ENCODE results near the gene NDUFB7.

The NDUFB7 gene

DNA sequence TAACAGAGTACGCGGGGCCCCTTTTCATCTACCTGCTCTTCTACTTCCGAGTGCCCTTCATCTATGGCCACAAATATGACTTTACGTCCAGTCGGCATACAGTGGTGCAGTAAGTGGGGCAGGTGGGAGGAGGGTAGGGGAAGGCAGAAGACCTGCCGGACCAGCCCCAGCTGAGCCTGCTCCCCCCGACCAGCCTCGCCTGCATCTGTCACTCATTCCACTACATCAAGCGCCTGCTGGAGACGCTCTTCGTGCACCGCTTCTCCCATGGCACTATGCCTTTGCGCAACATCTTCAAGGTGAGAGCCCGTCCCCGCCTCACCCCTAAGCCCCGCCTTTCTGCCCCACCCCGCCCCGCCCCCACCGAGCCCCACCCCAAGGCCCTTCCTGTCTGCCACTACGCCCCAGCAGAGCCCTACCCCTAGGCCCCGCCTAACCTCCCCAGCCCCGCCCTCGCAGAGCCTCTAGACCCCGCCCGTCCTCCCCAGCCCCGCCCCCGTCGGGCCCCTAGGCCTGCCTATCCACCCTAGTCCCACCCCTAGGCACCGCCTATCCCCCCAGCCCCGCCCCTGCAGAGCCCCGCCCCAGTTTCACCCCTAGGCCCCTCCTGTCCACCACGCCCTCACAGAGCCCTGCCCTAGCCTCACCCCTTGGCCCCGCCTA lies 7.7 kb downstream of the NDUFB7 start:
- H3K9me2 ChIP-seq (replicated peaks; ENCODE audit: insufficient read depth, low read length), result no peaks in the 10 kb centered on the region
- H3K27ac ChIP-seq (ENCODE audit: low read length), result no peak overlapping the region
- no peak overlapping the region for H3K4me2 ChIP-seq (ENCODE audit: low read depth, low read length)
- no peak overlapping the region for H2AFZ ChIP-seq (ENCODE audit: low read length)
- H3K9ac ChIP-seq (ENCODE audit: low read length), result no peak overlapping the region
- DNase-seq, result no peak
- no peaks in the 10 kb centered on the region for H3K36me3 ChIP-seq (replicated peaks; ENCODE audit: insufficient read depth, low read length)
- no peaks in the 10 kb centered on the region for H4K20me1 ChIP-seq (ENCODE audit: insufficient read depth, low read length)
- H3F3A ChIP-seq (ENCODE audit: insufficient read depth, low read length), result no peaks in the 10 kb centered on the region
- H3K27me3 ChIP-seq (replicated peaks; ENCODE audit: insufficient read depth, low read length), result no peaks in the 10 kb centered on the region
- TF ChIP-seq EZH2phosphoT487 (IDR thresholded peaks at IDR 0.05; ENCODE audit: low read length) (no peak), EZH2 (optimal IDR thresholded peaks at IDR 0.05; ENCODE audit: low read depth, low read length) (no peak)
- TF ChIP-seq, protein P1, sequence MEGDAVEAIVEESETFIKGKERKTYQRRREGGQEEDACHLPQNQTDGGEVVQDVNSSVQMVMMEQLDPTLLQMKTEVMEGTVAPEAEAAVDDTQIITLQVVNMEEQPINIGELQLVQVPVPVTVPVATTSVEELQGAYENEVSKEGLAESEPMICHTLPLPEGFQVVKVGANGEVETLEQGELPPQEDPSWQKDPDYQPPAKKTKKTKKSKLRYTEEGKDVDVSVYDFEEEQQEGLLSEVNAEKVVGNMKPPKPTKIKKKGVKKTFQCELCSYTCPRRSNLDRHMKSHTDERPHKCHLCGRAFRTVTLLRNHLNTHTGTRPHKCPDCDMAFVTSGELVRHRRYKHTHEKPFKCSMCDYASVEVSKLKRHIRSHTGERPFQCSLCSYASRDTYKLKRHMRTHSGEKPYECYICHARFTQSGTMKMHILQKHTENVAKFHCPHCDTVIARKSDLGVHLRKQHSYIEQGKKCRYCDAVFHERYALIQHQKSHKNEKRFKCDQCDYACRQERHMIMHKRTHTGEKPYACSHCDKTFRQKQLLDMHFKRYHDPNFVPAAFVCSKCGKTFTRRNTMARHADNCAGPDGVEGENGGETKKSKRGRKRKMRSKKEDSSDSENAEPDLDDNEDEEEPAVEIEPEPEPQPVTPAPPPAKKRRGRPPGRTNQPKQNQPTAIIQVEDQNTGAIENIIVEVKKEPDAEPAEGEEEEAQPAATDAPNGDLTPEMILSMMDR (IDR thresholded peaks at IDR 0.05; ENCODE audit: low read length), result no peak
- no peaks in the 10 kb centered on the region for H3K4me1 ChIP-seq (ENCODE audit: low read length)
- no peaks in the 10 kb centered on the region for H3K9me3 ChIP-seq (replicated peaks; ENCODE audit: insufficient read depth, low read length)
- peaks cover 20% of the 10 kb centered on the region for H3K79me2 ChIP-seq (ENCODE audit: low read length)
- H3K4me3 ChIP-seq (ENCODE audit: low read length), result no peak overlapping the region

DNA sequence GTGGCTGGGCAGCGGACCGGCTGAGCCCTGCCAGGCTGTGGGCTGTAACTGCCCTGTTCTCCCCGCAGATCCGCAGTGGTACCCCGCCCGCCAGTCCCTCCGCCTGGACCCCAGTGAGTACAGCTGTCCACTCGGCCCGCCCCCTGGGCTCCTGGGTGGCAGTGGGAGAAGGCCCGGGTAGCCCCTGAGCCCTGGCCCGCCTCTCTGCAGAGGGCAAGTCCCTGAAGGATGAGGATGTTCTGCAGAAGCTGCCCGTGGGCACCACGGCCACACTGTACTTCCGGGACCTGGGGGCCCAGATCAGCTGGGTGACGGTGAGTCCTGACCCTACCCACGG lies 8.3 kb downstream of the NDUFB7 start:
- no peaks in the 10 kb centered on the region for H3K9me3 ChIP-seq (replicated peaks; ENCODE audit: insufficient read depth, low read length)
- no peak overlapping the region for H3K9ac ChIP-seq (ENCODE audit: low read length)

DNA sequence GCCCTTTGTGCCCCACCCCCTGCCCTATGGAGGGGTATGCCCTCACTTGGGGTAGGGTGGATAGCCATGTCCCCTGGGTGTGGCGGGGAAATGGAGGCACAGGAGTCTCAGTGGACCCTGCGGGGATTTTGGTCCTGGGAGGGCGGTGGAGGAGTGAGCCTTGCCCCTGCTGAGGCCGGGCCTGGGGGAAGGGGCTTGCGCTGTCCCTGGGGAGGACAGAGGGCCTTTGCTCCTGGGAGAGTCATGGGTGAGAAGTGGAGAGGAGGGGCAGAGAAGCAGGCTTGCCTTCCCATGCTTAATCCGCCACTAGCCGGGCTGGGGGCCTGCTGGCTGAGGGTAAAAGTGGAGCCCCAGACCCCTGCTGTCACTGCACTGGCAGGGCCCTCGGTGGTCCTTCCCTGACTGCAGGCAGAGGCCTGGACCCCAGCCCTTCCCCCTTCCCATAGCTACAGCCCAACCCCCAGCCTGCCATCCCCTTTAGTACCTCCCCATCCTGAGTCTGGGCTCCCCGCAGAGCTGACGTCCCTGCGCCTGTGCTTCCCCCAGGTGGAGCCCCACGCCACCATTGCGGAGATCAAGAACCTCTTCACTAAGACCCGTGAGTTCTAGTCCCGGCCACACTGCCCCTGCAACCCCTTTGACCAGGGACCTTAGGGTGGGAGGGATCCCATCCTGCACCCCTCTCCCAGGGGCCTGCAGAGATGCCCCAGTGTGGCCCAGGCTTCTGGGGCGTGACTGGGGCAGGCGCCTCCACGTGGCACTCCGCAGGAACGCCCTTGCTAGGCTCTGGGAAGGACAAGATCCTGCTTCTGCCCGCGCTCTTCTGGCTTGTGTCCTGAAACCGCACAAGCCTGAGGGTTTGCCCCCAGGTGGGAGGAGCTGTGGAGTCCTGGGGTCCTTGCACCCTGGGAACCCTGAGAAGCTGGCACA lies 8.9 kb downstream of the NDUFB7 start:
- H2AFZ ChIP-seq (ENCODE audit: low read length), result no peak overlapping the region
- H3K4me1 ChIP-seq (ENCODE audit: low read length), result no peaks in the 10 kb centered on the region
- no peak for TF ChIP-seq EZH2phosphoT487 (IDR thresholded peaks at IDR 0.05; ENCODE audit: low read length)
- TF ChIP-seq, protein P1 (IDR thresholded peaks at IDR 0.05; ENCODE audit: low read length), result no peak
- no peak for TF ChIP-seq EZH2 (optimal IDR thresholded peaks at IDR 0.05; ENCODE audit: low read depth, low read length)
- H3K36me3 ChIP-seq (replicated peaks; ENCODE audit: insufficient read depth, low read length), result no peaks in the 10 kb centered on the region
- no peak overlapping the region for H3K4me3 ChIP-seq (ENCODE audit: low read length)
- H3K9ac ChIP-seq (ENCODE audit: low read length), result no peak overlapping the region
- no peaks in the 10 kb centered on the region for H3K9me2 ChIP-seq (replicated peaks; ENCODE audit: insufficient read depth, low read length)
- H3K79me2 ChIP-seq (ENCODE audit: low read length), result peaks cover 26% of the 10 kb centered on the region
- no peak overlapping the region for H3K4me2 ChIP-seq (ENCODE audit: low read depth, low read length)
- H3F3A ChIP-seq (ENCODE audit: insufficient read depth, low read length), result no peaks in the 10 kb centered on the region
- no peaks in the 10 kb centered on the region for H3K9me3 ChIP-seq (replicated peaks; ENCODE audit: insufficient read depth, low read length)
- no peak overlapping the region for H3K27ac ChIP-seq (ENCODE audit: low read length)
- no peaks in the 10 kb centered on the region for H3K27me3 ChIP-seq (replicated peaks; ENCODE audit: insufficient read depth, low read length)
- no peaks in the 10 kb centered on the region for H4K20me1 ChIP-seq (ENCODE audit: insufficient read depth, low read length)
- DNase-seq, result no peak

More for the DNA sequence above, 8.3 kb downstream of the NDUFB7 start:
- Histone ChIP-seq H3K9me2 (replicated peaks; ENCODE audit: insufficient read depth, low read length) (no peaks in the 10 kb centered on the region), H3K27ac (ENCODE audit: low read length) (no peak overlapping the region), H3F3A (ENCODE audit: insufficient read depth, low read length) (no peaks in the 10 kb centered on the region), H2AFZ (ENCODE audit: low read length) (no peak overlapping the region), H3K36me3 (replicated peaks; ENCODE audit: insufficient read depth, low read length) (no peaks in the 10 kb centered on the region), H3K4me3 (ENCODE audit: low read length) (no peak overlapping the region), H4K20me1 (ENCODE audit: insufficient read depth, low read length) (no peaks in the 10 kb centered on the region), H3K4me1 (ENCODE audit: low read length) (no peaks in the 10 kb centered on the region), H3K4me2 (ENCODE audit: low read depth, low read length) (no peak overlapping the region), H3K27me3 (replicated peaks; ENCODE audit: insufficient read depth, low read length) (no peaks in the 10 kb centered on the region), H3K79me2 (ENCODE audit: low read length) (peaks cover 23% of the 10 kb centered on the region)
- DNase-seq, result no peak
- TF ChIP-seq EZH2phosphoT487 (IDR thresholded peaks at IDR 0.05; ENCODE audit: low read length) (no peak), EZH2 (optimal IDR thresholded peaks at IDR 0.05; ENCODE audit: low read depth, low read length) (no peak)
- TF ChIP-seq, protein P1 (IDR thresholded peaks at IDR 0.05; ENCODE audit: low read length), result no peak

Measured in MM.1S (cell line).